ENCODE results near the gene SWAP70. TPM values are rescaled to one million over a fixed set of nuclear protein-coding genes. Genes with fewer than 3 reads are reported as not detected.

The SWAP70 gene
- total RNA-seq, 1 donor from 2014 or later = 24.0 TPM

- H3K9me3 Mint-ChIP-seq = peaks cover 4% of the 10 kb centered on the region
- TF ChIP-seq, protein P1, sequence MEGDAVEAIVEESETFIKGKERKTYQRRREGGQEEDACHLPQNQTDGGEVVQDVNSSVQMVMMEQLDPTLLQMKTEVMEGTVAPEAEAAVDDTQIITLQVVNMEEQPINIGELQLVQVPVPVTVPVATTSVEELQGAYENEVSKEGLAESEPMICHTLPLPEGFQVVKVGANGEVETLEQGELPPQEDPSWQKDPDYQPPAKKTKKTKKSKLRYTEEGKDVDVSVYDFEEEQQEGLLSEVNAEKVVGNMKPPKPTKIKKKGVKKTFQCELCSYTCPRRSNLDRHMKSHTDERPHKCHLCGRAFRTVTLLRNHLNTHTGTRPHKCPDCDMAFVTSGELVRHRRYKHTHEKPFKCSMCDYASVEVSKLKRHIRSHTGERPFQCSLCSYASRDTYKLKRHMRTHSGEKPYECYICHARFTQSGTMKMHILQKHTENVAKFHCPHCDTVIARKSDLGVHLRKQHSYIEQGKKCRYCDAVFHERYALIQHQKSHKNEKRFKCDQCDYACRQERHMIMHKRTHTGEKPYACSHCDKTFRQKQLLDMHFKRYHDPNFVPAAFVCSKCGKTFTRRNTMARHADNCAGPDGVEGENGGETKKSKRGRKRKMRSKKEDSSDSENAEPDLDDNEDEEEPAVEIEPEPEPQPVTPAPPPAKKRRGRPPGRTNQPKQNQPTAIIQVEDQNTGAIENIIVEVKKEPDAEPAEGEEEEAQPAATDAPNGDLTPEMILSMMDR (IDR thresholded peaks at IDR 0.05; ENCODE audit: unreplicated experiment) = no peak
- H3K4me1 Mint-ChIP-seq = peaks cover 9% of the 10 kb centered on the region
- H3K4me3 Mint-ChIP-seq = no peak overlapping the region
- no peak overlapping the region for H3K27ac Mint-ChIP-seq
- H3K36me3 Mint-ChIP-seq = peaks cover 11% of the 10 kb centered on the region
- no peak for DNase-seq (ENCODE audit: low spot score in 2 of 2, unreplicated experiment in 2 of 2)
- H3K27me3 Mint-ChIP-seq (ENCODE audit: low read depth) = no peaks in the 10 kb centered on the region
These were observed 59.0 kb downstream of the SWAP70 start for GRCh38 chr11:9722893-9723292.

GRCh38 chr11:9726321-9727022 is 62.6 kb downstream of the SWAP70 start:
- H3K36me3 Mint-ChIP-seq = peaks cover 14% of the 10 kb centered on the region
- H3K4me1 Mint-ChIP-seq = no peaks in the 10 kb centered on the region
- no peak for DNase-seq (ENCODE audit: low spot score in 2 of 2, unreplicated experiment in 2 of 2)
- H3K27me3 Mint-ChIP-seq (ENCODE audit: low read depth) = no peaks in the 10 kb centered on the region
- TF ChIP-seq, protein P1 (IDR thresholded peaks at IDR 0.05; ENCODE audit: unreplicated experiment) = no peak
- H3K9me3 Mint-ChIP-seq = no peaks in the 10 kb centered on the region
- H3K4me3 Mint-ChIP-seq = no peak overlapping the region
- H3K27ac Mint-ChIP-seq = no peak overlapping the region

DNA sequence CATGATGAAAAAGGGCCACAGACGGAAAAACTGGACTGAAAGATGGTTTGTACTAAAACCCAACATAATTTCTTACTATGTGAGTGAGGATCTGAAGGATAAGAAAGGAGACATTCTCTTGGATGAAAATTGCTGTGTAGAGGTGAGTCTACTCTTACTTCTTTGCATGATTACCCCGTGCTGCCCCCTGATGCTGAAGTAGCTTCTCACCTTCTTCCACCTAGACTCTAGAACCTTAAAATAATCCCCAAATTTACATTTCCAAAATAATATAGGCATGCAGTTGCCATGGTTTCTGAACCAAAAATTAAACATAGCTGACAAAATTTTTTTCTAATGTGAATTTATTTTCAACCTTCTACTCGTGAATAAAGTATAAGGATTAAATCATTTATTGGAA is 64.2 kb downstream of the SWAP70 start:
- DNase-seq (ENCODE audit: low spot score in 2 of 2, unreplicated experiment in 2 of 2) = no peak
- H3K9me3 Mint-ChIP-seq = no peaks in the 10 kb centered on the region
- TF ChIP-seq, protein P1 (IDR thresholded peaks at IDR 0.05; ENCODE audit: unreplicated experiment) = no peak

GRCh38 chr11:9731256-9731655 is 67.4 kb downstream of the SWAP70 start:
- Mint-ChIP-seq H3K36me3 (peaks cover 45% of the 10 kb centered on the region), H3K27ac (no peak overlapping the region), H3K4me1 (no peaks in the 10 kb centered on the region), H3K4me3 (no peak overlapping the region), H3K9me3 (peaks cover 11% of the 10 kb centered on the region), H3K27me3 (ENCODE audit: low read depth) (no peaks in the 10 kb centered on the region)
- no peak for DNase-seq (ENCODE audit: low spot score in 2 of 2, unreplicated experiment in 2 of 2)
- TF ChIP-seq, protein P1 (IDR thresholded peaks at IDR 0.05; ENCODE audit: unreplicated experiment) = no peak

More for the DNA sequence above, 64.2 kb downstream of the SWAP70 start:
- Mint-ChIP-seq H3K4me3 (no peak overlapping the region), H3K4me1 (no peaks in the 10 kb centered on the region), H3K36me3 (peaks cover 22% of the 10 kb centered on the region), H3K27ac (no peak overlapping the region), H3K27me3 (ENCODE audit: low read depth) (no peaks in the 10 kb centered on the region)

DNA sequence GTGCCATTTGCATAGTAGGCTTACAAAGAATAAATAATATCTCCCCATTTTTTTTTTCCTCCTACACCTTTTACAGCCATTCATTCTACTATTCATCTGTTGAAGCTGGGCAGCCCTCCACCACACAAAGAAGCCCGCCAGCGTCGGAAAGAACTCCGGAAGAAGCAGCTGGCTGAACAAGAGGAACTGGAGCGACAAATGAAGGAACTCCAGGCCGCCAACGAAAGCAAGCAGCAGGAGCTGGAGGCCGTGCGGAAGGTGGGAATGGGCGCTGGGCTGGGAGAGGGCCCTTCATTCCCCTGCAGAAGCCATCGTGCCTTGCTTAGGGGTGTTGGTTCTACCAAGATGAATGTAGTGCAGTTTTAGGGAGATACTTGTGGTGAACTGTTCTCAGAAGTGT is 68.6 kb downstream of the SWAP70 start:
- Mint-ChIP-seq H3K4me3 (no peak overlapping the region), H3K27ac (no peak overlapping the region), H3K4me1 (no peaks in the 10 kb centered on the region), H3K9me3 (peaks cover 18% of the 10 kb centered on the region), H3K36me3 (peaks cover 52% of the 10 kb centered on the region), H3K27me3 (ENCODE audit: low read depth) (no peaks in the 10 kb centered on the region)
- TF ChIP-seq, protein P1 (IDR thresholded peaks at IDR 0.05; ENCODE audit: unreplicated experiment) = no peak
- no peak for DNase-seq (ENCODE audit: low spot score in 2 of 2, unreplicated experiment in 2 of 2)

Data from mesothelial cell of epicardium (in vitro differentiated cells).